Measurements from ENCODE around the gene CD7. TPM values are rescaled to one million over a fixed set of nuclear protein-coding genes. Genes with fewer than 3 reads are reported as not detected.

CD7 gene
- total RNA-seq, 2 donors from 2014 or later, result not detected

- DNase-seq, result no peak
- ATAC-seq, result no peak
- Histone ChIP-seq H3K4me1 (peaks cover 26% of the 10 kb centered on the region), H3K9me3 (no peaks in the 10 kb centered on the region), H3K4me3 (no peak overlapping the region), H3K27ac (no peak overlapping the region), H3K27me3 (no peaks in the 10 kb centered on the region), H3K36me3 (replicated peaks in 1 of 2; ENCODE audit: insufficient read depth in 1 of 2, low read depth in 2 of 2) (no peaks in the 10 kb centered on the region)
- TF ChIP-seq CTCF (IDR thresholded peaks at IDR 0.05) (no peak), POLR2A (IDR thresholded peaks at IDR 0.05) (no peak)
- intact Hi-C loops (cut with DNase I), result no loop called here
- 83 to 87% methylated on average over 14 to 16 of the region's 16 CpGs for WGBS, 2 donors
Observed at GRCh38 chr17:82327757-82328140, 10.3 kb upstream of the CD7 start.

GRCh38 chr17:82327289-82327688 lies 9.9 kb upstream of the CD7 start:
- intact Hi-C loops (cut with DNase I), result no loop called here
- H3K36me3 ChIP-seq (replicated peaks in 1 of 2; ENCODE audit: insufficient read depth in 1 of 2, low read depth in 2 of 2), result no peaks in the 10 kb centered on the region
- no peak for TF ChIP-seq CTCF (IDR thresholded peaks at IDR 0.05)
- TF ChIP-seq POLR2A (IDR thresholded peaks at IDR 0.05), result no peak
- WGBS, 2 donors, result 79 to 92% methylated on average over 6 to 15 of the region's 15 CpGs
- no peaks in the 10 kb centered on the region for H3K27me3 ChIP-seq
- H3K4me3 ChIP-seq, result no peak overlapping the region
- DNase-seq, result no peak
- peaks cover 22% of the 10 kb centered on the region for H3K4me1 ChIP-seq
- no peak for ATAC-seq
- H3K27ac ChIP-seq, result no peak overlapping the region
- H3K9me3 ChIP-seq, result no peaks in the 10 kb centered on the region

- 85 to 93% methylated on average over 14 to 24 of the region's 30 CpGs for WGBS, 2 donors
- no peak overlapping the region for H3K4me3 ChIP-seq
- H3K27ac ChIP-seq, result no peak overlapping the region
- ATAC-seq (no peak), DNase-seq (no peak)
- intact Hi-C loops (cut with DNase I), result no loop called here
- no peak for TF ChIP-seq POLR2A (IDR thresholded peaks at IDR 0.05)
- TF ChIP-seq CTCF (IDR thresholded peaks at IDR 0.05), result no peak
- no peaks in the 10 kb centered on the region for H3K9me3 ChIP-seq
- H3K27me3 ChIP-seq, result no peaks in the 10 kb centered on the region
- peaks cover 25% of the 10 kb centered on the region for H3K4me1 ChIP-seq
- no peaks in the 10 kb centered on the region for H3K36me3 ChIP-seq (replicated peaks in 1 of 2; ENCODE audit: insufficient read depth in 1 of 2, low read depth in 2 of 2)
Observed at GRCh38 chr17:82325286-82326180, 8.1 kb upstream of the CD7 start.

- DNase-seq (no peak), ATAC-seq (no peak)
- H3K4me1 ChIP-seq, result peaks cover 19% of the 10 kb centered on the region
- TF ChIP-seq POLR2A (IDR thresholded peaks at IDR 0.05) (no peak), CTCF (IDR thresholded peaks at IDR 0.05) (no peak)
- H3K4me3 ChIP-seq, result no peak overlapping the region
- no peaks in the 10 kb centered on the region for H3K36me3 ChIP-seq (replicated peaks in 1 of 2; ENCODE audit: insufficient read depth in 1 of 2, low read depth in 2 of 2)
- 60 to 63% methylated on average over 10 to 24 of the region's 25 CpGs for WGBS, 2 donors
- intact Hi-C loops (cut with DNase I), result loop anchor here (5.0 kb wide), 1 partner anchor 87 kb away; no protein-coding TSS in a partner anchor
- H3K27ac ChIP-seq, result no peak overlapping the region
- H3K9me3 ChIP-seq, result no peaks in the 10 kb centered on the region
- H3K27me3 ChIP-seq, result no peaks in the 10 kb centered on the region
Observed at GRCh38 chr17:82324566-82325285, 7.3 kb upstream of the CD7 start.

Data from body of pancreas (tissue), 4 donors.